Measurements from ENCODE around the gene S100A2.
"Not testable (repeated sequence)": the region's sequence is repeated elsewhere in the genome, so short reads cannot be mapped to it uniquely, and the experiment has no call there.

S100A2 gene

GRCh38 chr1:153602749-153603148 is 37.1 kb upstream of the S100A2 start:
- no peak for TF ChIP-seq CTCF (IDR thresholded peaks at IDR 0.05; ENCODE audit: insufficient read depth, low read length, missing control alignments)
- ChIA-PET CTCF (interaction anchor here (0.8 to 1.9 kb wide), 6 partner anchors 12 to 92 kb away, joined by 3 to 10 read pairs (median 4); partner anchors contain the start of gene S100A13), POLR2A (interaction anchor here (0.9 kb wide), 1 partner anchor 9 kb away, joined by 3 read pairs; no protein-coding TSS in a partner anchor)
- no peak for DNase-seq (ENCODE audit: low read depth, low spot score)
- H3K4me3 ChIP-seq (ENCODE audit: low read depth, low read length), result no peak overlapping the region

GRCh38 chr1:153599847-153600246 is 34.2 kb upstream of the S100A2 start:
- no peak for TF ChIP-seq CTCF (IDR thresholded peaks at IDR 0.05; ENCODE audit: insufficient read depth, low read length, missing control alignments)
- POLR2A ChIA-PET, result no interaction called here
- DNase-seq (ENCODE audit: low read depth, low spot score), result no peak
- CTCF ChIA-PET, result interaction anchor here (0.8 to 3.6 kb wide), 9 partner anchors 13 to 89 kb away, joined by 3 to 21 read pairs (median 4); partner anchors contain the start of genes CHTOP, S100A1, S100A13 and S100A16
- H3K4me3 ChIP-seq (ENCODE audit: low read depth, low read length), result no peak overlapping the region

GRCh38 chr1:153598309-153599172 is 32.9 kb upstream of the S100A2 start:
- TF ChIP-seq CTCF (IDR thresholded peaks at IDR 0.05; ENCODE audit: insufficient read depth, low read length, missing control alignments), result no peak
- POLR2A ChIA-PET, result interaction anchor here (0.6 to 1.7 kb wide), 4 partner anchors 10 to 28 kb away, joined by 3 to 12 read pairs (median 4); partner anchors contain the start of gene S100A13
- CTCF ChIA-PET, result interaction anchor here (0.7 to 3.6 kb wide), 11 partner anchors 9 to 88 kb away, joined by 3 to 21 read pairs (median 4); partner anchors contain the start of genes S100A1, S100A13 and S100A16
- H3K4me3 ChIP-seq (ENCODE audit: low read depth, low read length), result no peak overlapping the region
- DNase-seq (ENCODE audit: low read depth, low spot score), result no peak

GRCh38 chr1:153597206-153597605 is 31.6 kb upstream of the S100A2 start:
- no peak for TF ChIP-seq CTCF (IDR thresholded peaks at IDR 0.05; ENCODE audit: insufficient read depth, low read length, missing control alignments)
- POLR2A ChIA-PET, result interaction anchor here (0.6 kb wide), 1 partner anchor 87 kb away, joined by 3 read pairs; no protein-coding TSS in a partner anchor
- no peak for DNase-seq (ENCODE audit: low read depth, low spot score)
- CTCF ChIA-PET, result interaction anchor here (1.4 to 3.6 kb wide), 5 partner anchors 15 to 87 kb away, joined by 3 to 21 read pairs (median 10); partner anchors contain the start of genes S100A1 and S100A13
- no peak overlapping the region for H3K4me3 ChIP-seq (ENCODE audit: low read depth, low read length)

GRCh38 chr1:153592748-153593147 is 27.1 kb upstream of the S100A2 start:
- DNase-seq (ENCODE audit: low read depth, low spot score), result no peak
- H3K4me3 ChIP-seq (ENCODE audit: low read depth, low read length), result no peak overlapping the region
- POLR2A ChIA-PET, result interaction anchor here (1.0 to 1.2 kb wide), 2 partner anchors 26 to 35 kb away, joined by 3 read pairs; partner anchors contain the start of gene S100A13
- CTCF ChIA-PET, result interaction anchor here (0.7 to 3.6 kb wide), 5 partner anchors 20 to 82 kb away, joined by 3 to 13 read pairs (median 4); no protein-coding TSS in a partner anchor
- TF ChIP-seq CTCF (IDR thresholded peaks at IDR 0.05; ENCODE audit: insufficient read depth, low read length, missing control alignments), result no peak

- no peak for DNase-seq (ENCODE audit: low read depth, low spot score)
- H3K4me3 ChIP-seq (ENCODE audit: low read depth, low read length), result no peak overlapping the region
- ChIA-PET CTCF (interaction anchor here (0.7 kb wide), 1 partner anchor 20 kb away, joined by 3 read pairs; no protein-coding TSS in a partner anchor), POLR2A (interaction anchor here (0.7 kb wide), 1 partner anchor 100 kb away, joined by 3 read pairs; no protein-coding TSS in a partner anchor)
- TF ChIP-seq CTCF (IDR thresholded peaks at IDR 0.05; ENCODE audit: insufficient read depth, low read length, missing control alignments), result no peak
These were observed 22.8 kb upstream of the S100A2 start for GRCh38 chr1:153588482-153588881.

GRCh38 chr1:153588033-153588432 is 22.4 kb upstream of the S100A2 start:
- not testable (repeated sequence) for DNase-seq (ENCODE audit: low read depth, low spot score); H3K4me3 ChIP-seq (ENCODE audit: low read depth, low read length)
- CTCF ChIA-PET, result interaction anchor here (0.7 to 1.4 kb wide), 2 partner anchors 19 to 77 kb away, joined by 3 to 5 read pairs; no protein-coding TSS in a partner anchor
- POLR2A ChIA-PET, result interaction anchor here (0.7 to 1.4 kb wide), 2 partner anchors 11 to 100 kb away, joined by 3 to 6 read pairs; no protein-coding TSS in a partner anchor
